NCI-H526 (cell line): Measurements from ENCODE around the gene MYO7B.

Source experiments
- DNase-seq, 2 experiments: peaks; one replicate each; lab custom pipeline; 2025; lab: John Stamatoyannopoulos, UW

Gene MYO7B

GRCh38 chr2:127680706-127681287, 145.3 kb downstream of the MYO7B start:
- no peak for DNase-seq

GRCh38 chr2:127681288-127681804, 145.9 kb downstream of the MYO7B start:
- DNase-seq, result no peak

- peak; percentile 67 to 77 for DNase-seq
Measured at GRCh38 chr2:127681976-127682857, 146.7 kb downstream of the MYO7B start.

- DNase-seq, result no peak
Measured at GRCh38 chr2:127683056-127683455, 147.6 kb downstream of the MYO7B start.

GRCh38 chr2:127683757-127684156, 148.3 kb downstream of the MYO7B start:
- no peak for DNase-seq

DNA sequence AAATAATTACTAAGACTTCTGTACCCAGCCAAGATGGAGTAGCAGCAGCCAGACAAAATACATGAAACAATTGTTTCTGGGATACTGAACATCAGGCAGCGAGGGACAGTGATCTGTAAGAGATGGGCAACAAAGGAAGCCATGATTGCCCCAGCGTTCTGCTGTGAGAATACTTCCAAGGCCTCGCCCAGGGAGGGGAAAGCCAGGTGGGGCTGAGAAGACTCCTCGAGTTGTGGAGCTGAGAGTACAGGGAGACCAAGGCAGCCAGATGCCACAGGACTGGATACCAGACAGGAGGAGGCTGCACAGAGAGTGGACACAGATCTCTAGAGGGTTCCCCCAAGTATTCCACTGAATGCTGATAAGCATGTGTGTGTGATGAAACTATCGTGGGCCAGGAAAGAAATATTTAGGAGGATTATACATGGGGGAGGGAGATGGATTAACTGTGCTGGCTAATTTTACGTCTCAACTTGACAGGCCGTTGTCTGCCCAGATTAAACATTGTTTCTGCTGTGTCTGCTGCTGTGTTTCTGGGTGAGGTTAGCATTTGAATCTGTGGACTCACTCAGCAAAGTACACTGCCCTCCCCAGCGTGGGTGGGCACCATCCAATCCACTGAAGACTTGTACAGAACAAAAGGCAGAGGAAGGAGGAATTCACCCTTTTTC, 150.1 kb downstream of the MYO7B start:
- no peak for DNase-seq
